HCT116 (cell line): ENCODE results near the gene NPIPB2. TPM values are rescaled to one million over a fixed set of nuclear protein-coding genes. Genes with fewer than 3 reads are reported as not detected.

Source experiments
- ATAC-seq: fragments of 200-7000 bp; cut with Tn5 transposase; 2 replicates; pipeline ENCODE4 v1.9.1; 2020; ENCODE audit warnings: mild to moderate bottlenecking, moderate library complexity
- BruUV-seq: library from RNA; stranded (reverse); fragments of 400-500 nt; replicated peaks from 2 replicates; lab custom pipeline; 2021; lab: Mats Ljungman, UMichigan
- CTCF ChIA-PET: fragments of 300-600 bp; sonication (Branson Sonifier 250); formaldehyde crosslinking; loops from one replicate; lab custom pipeline; 2021; ENCODE audit warnings: antibody characterized with exemption; lab: Charles Lee
- POLR2A ChIA-PET: fragments of 300-600, 350-600 bp; sonication (Branson Sonifier 250); formaldehyde crosslinking; loops from one replicate; lab custom pipeline; 2021; ENCODE audit warnings: antibody characterized with exemption; lab: Charles Lee
- RAD21 ChIA-PET, 2 experiments: fragments of 300-600 bp; sonication (Branson Sonifier 250); formaldehyde crosslinking; loops; one replicate each; lab custom pipeline; 2023; ENCODE audit warnings: low total read pairs in 2 of 2; ENCODE audit not compliant: uncharacterized antibody in 2 of 2, unreplicated experiment in 2 of 2, low non-redundant PET in 1 of 2; lab: Charles Lee
- DNase-seq: peaks from one replicate; pipeline ENCODE4 v3.0.0-alpha.2; 2010; ENCODE audit warnings: low read depth, low spot score
- H2AFZ ChIP-seq: fragments of 200-600 bp; shearing (Covaris generic), sonication (generic); 2 replicates; pipeline ENCODE4 v1.6.1; 2017; ENCODE audit warnings: low read depth, mixed run types, mixed read lengths, antibody characterized with exemption, low read length; ENCODE audit not compliant: poor library complexity, severe bottlenecking
- H3K27ac ChIP-seq: 2 replicates; pipeline ENCODE4 v1.5.1; 2012; ENCODE audit warnings: low read depth, low read length
- H3K27me3 ChIP-seq: fragments of 200-600 bp; sonication (generic); 2 replicates; pipeline ENCODE4 v1.6.1; 2016; ENCODE audit warnings: mixed run types, low read length, mixed read lengths; ENCODE audit not compliant: insufficient read depth
- H3K36me3 ChIP-seq, 2 experiments: fragments of 200-500 bp in 1 of 2; fragments of 200-600 bp in 1 of 2; sonication (Bioruptor generic) in 1 of 2; sonication (generic) in 1 of 2; 2 replicates each; pipeline versions ENCODE4 v1.5.1 to v1.6.1; 2014 to 2016; ENCODE audit warnings: low read length in 2 of 2, inconsistent platforms in 1 of 2, mixed read lengths in 1 of 2, mixed run types in 1 of 2; ENCODE audit not compliant: insufficient read depth in 2 of 2, control insufficient read depth in 1 of 2
- H3K4me1 ChIP-seq, 2 experiments: fragments of 200-600 bp in 1 of 2; sonication (generic) in 1 of 2; 2 replicates each; pipeline versions ENCODE4 v1.5.1 to v1.6.1; 2012 to 2017; ENCODE audit warnings: low read length in 2 of 2, inconsistent platforms in 1 of 2, mild to moderate bottlenecking in 1 of 2, mixed read lengths in 1 of 2, mixed run types in 1 of 2, moderate library complexity in 1 of 2; ENCODE audit not compliant: insufficient read depth in 2 of 2, control insufficient read depth in 1 of 2
- H3K4me2 ChIP-seq: fragments of 200-600 bp; sonication (generic); 2 replicates; pipeline ENCODE4 v1.6.1; 2017; ENCODE audit warnings: mixed run types, low read length, mixed read lengths
- H3K4me3 ChIP-seq, 2 experiments: fragments of 200-600 bp in 1 of 2; sonication (generic) in 1 of 2; replicated peaks in 1 of 2; 2 replicates each; pipeline ENCODE4 v1.5.1; 2011 to 2016; ENCODE audit warnings: low read length in 2 of 2, control low read depth in 1 of 2, low read depth in 1 of 2, mild to moderate bottlenecking in 1 of 2, mixed read lengths in 1 of 2, mixed run types in 1 of 2
- H3K79me2 ChIP-seq: fragments of 200-600 bp; sonication (generic); 2 replicates; pipeline ENCODE4 v1.6.1; 2017; ENCODE audit warnings: mild to moderate bottlenecking, mixed run types, low read length, moderate library complexity, mixed read lengths; ENCODE audit not compliant: insufficient read depth
- H3K9ac ChIP-seq: fragments of 200-600 bp; sonication (generic); 2 replicates; pipeline ENCODE4 v1.6.1; 2016; ENCODE audit warnings: low read length, mixed read lengths
- H3K9me2 ChIP-seq: fragments of 200-600 bp; sonication (generic), shearing (Covaris generic); 2 replicates; pipeline ENCODE4 v1.6.1; 2017; ENCODE audit warnings: mixed run types, mild to moderate bottlenecking, moderate library complexity; ENCODE audit not compliant: insufficient read depth
- H3K9me3 ChIP-seq, 2 experiments: fragments of 200-500 bp in 1 of 2; fragments of 200-600 bp in 1 of 2; sonication (Bioruptor generic) in 1 of 2; sonication (generic) in 1 of 2; 2 replicates each; pipeline ENCODE4 v1.6.1; 2014 to 2017; ENCODE audit warnings: low read length in 2 of 2, mixed read lengths in 2 of 2, inconsistent platforms in 1 of 2, low read depth in 1 of 2, mild to moderate bottlenecking in 1 of 2, mixed run types in 1 of 2, moderate library complexity in 1 of 2; ENCODE audit not compliant: control insufficient read depth in 1 of 2, insufficient read depth in 1 of 2
- H4K20me1 ChIP-seq: fragments of 200-600 bp; sonication (generic), shearing (Covaris generic); 2 replicates; pipeline ENCODE4 v1.6.1; 2017; ENCODE audit warnings: mixed run types, mild to moderate bottlenecking, moderate library complexity; ENCODE audit not compliant: insufficient read depth
- CTCF ChIP-seq, 3 experiments: fragments of 200-600 bp in 1 of 3; sonication (generic) in 1 of 3; IDR thresholded peaks in 2 of 3; conservative IDR thresholded peaks in 1 of 3; 2 replicates each; pipeline ENCODE4 v1.5.1; 2012 to 2017; ENCODE audit warnings: low read depth in 2 of 3, low read length in 2 of 3, antibody characterized with exemption in 1 of 3, borderline replicate concordance in 1 of 3, control low read depth in 1 of 3, mild to moderate bottlenecking in 1 of 3, mixed read lengths in 1 of 3, mixed run types in 1 of 3, moderate library complexity in 1 of 3; ENCODE audit not compliant: insufficient read depth in 1 of 3
- ELF1 ChIP-seq: IDR thresholded peaks from 2 replicates; pipeline ENCODE4 v1.6.1; 2012; ENCODE audit warnings: low read depth, borderline replicate concordance
- MAX ChIP-seq: IDR thresholded peaks from 2 replicates; pipeline ENCODE4 v1.6.1; 2012
- POLR2A ChIP-seq: IDR thresholded peaks from 2 replicates; pipeline ENCODE4 v1.7.0; 2011; ENCODE audit warnings: borderline replicate concordance; ENCODE audit not compliant: insufficient read depth, insufficient read length; ENCODE audit errors: extremely low read depth
- POLR2AphosphoS5 ChIP-seq: IDR thresholded peaks from 2 replicates; pipeline ENCODE4 v1.6.1; 2011; ENCODE audit warnings: mild to moderate bottlenecking, low read depth, low read length, moderate library complexity
- RAD21 ChIP-seq: IDR thresholded peaks from 2 replicates; pipeline ENCODE4 v1.6.1; 2012; ENCODE audit warnings: low read depth, mild to moderate bottlenecking
- REST ChIP-seq: IDR thresholded peaks from 2 replicates; pipeline ENCODE4 v1.6.1; 2012; ENCODE audit warnings: low read depth
- SIN3A ChIP-seq: IDR thresholded peaks from 2 replicates; pipeline ENCODE4 v1.6.1; 2012; ENCODE audit warnings: low read depth
- ZFX ChIP-seq: fragments of 450-650 bp; IDR thresholded peaks from 2 replicates; pipeline ENCODE4 v1.6.1; 2017
- intact Hi-C: fragments of 100-400 bp; cut with micrococcal nuclease; formaldehyde crosslinking; loops from 2 replicates; pipeline ENCODE4 v1.10.0; 2022
- total RNA-seq: library from RNA; stranded (reverse); gene quantifications from one replicate; pipeline ENCODE4 v1.2.1, GENCODE V29; 2021; ENCODE audit not compliant: unreplicated experiment
- TF ChIP-seq, protein P1 (sequence below): IDR thresholded peaks from 2 replicates; pipeline ENCODE4 v1.6.1; 2011; ENCODE audit warnings: mild to moderate bottlenecking, low read length, moderate library complexity; ENCODE audit not compliant: insufficient replicate concordance; ENCODE audit errors: extremely low read depth

NPIPB2 gene
- total RNA-seq, 1 experiment from 2014 or later = 10.7 TPM

DNA sequence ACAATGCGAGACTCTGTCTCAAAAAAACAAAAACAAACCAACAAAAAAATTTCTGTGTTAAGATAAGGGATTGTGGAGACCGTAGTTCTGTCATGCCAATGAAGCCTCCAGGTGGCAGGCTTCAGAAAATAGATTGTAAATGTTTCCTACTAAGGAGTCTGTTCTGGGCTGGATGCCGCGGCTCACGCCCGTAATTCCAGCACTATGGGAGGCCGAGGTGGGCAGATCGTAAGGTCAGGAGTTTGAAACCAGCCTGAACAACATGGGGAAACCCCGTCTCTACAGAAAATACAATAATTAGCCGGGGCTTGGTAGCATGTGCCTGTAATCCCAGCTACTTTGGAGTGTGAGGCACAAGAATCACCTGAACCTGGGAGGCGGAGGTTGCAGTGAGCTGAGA, 30.3 kb upstream of the NPIPB2 start:
- H2AFZ ChIP-seq = no peak overlapping the region

More for the DNA sequence above, 30.3 kb upstream of the NPIPB2 start:
- H3K4me1 ChIP-seq = peaks cover 0 to 9% of the 10 kb centered on the region in 2 experiments; a peak in 3 of 4 replicates
- no TSS peak for BruUV-seq
- RAD21 ChIA-PET = no interaction called here
- H3K36me3 ChIP-seq = peaks cover 0 to 4% of the 10 kb centered on the region in 2 experiments; a peak in 1 of 4 replicates
- H4K20me1 ChIP-seq = no peaks in the 10 kb centered on the region
- TF ChIP-seq POLR2AphosphoS5 (no peak), MAX (no peak), SIN3A (no peak), RAD21 (peak; percentile 18; the same call in 1 of the 2 replicates), POLR2A (no peak), ELF1 (no peak), ZFX (no peak), CTCF (IDR thresholded peaks at IDR 0.05 in 2 of 3, conservative IDR thresholded peaks at IDR 0.05 in 1 of 3; ENCODE audit: borderline replicate concordance in 1 of 3, insufficient read depth in 1 of 3, low read depth in 2 of 3, low read length in 2 of 3) (peak in 2 of 3 experiments; percentile 30 to 42; a peak in 1 of 6 replicates), REST (no peak)
- TF ChIP-seq, protein P1, sequence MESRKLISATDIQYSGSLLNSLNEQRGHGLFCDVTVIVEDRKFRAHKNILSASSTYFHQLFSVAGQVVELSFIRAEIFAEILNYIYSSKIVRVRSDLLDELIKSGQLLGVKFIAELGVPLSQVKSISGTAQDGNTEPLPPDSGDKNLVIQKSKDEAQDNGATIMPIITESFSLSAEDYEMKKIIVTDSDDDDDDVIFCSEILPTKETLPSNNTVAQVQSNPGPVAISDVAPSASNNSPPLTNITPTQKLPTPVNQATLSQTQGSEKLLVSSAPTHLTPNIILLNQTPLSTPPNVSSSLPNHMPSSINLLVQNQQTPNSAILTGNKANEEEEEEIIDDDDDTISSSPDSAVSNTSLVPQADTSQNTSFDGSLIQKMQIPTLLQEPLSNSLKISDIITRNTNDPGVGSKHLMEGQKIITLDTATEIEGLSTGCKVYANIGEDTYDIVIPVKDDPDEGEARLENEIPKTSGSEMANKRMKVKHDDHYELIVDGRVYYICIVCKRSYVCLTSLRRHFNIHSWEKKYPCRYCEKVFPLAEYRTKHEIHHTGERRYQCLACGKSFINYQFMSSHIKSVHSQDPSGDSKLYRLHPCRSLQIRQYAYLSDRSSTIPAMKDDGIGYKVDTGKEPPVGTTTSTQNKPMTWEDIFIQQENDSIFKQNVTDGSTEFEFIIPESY = no peak
- TF ChIP-seq, all 23 proteins: peak for 2
- CTCF ChIA-PET = interaction anchor here (0.6 to 1.7 kb wide), 3 partner anchors 56 to 96 kb away, joined by 3 to 7 read pairs (median 5); partner anchors contain the start of gene GSPT1
- H3K27me3 ChIP-seq = no peaks in the 10 kb centered on the region
- H3K79me2 ChIP-seq = peaks cover 9% of the 10 kb centered on the region; the same call in 1 of the 2 replicates
- no peak for DNase-seq
- H3K27ac ChIP-seq = no peak overlapping the region
- POLR2A ChIA-PET = no interaction called here
- H3K9me3 ChIP-seq = no peaks in the 10 kb centered on the region
- ATAC-seq = no peak
- no peak overlapping the region for H3K4me3 ChIP-seq
- H3K9me2 ChIP-seq = no peaks in the 10 kb centered on the region
- no peak overlapping the region for H3K9ac ChIP-seq
- H3K4me2 ChIP-seq = no peak overlapping the region
- intact Hi-C loops = loop anchor here (5.0 kb wide), 1 partner anchor 95 kb away; no protein-coding TSS in a partner anchor
